ACHN (cell line): ENCODE measurements around the gene TSPEAR.
"Not testable (repeated sequence)": the region's sequence is repeated elsewhere in the genome, so short reads cannot be mapped to it uniquely, and the experiment has no call there.

Source experiments
- DNase-seq: peaks from one replicate; pipeline ENCODE4 v3.0.0-alpha.2; 2015
- in situ Hi-C: cut with HindIII; loops from 2 replicates; pipeline ENCODE4 v1.10.0; 2017; ENCODE audit warnings: low sequenced_read_pairs, low pct_ligation_motif_present, low pct_unique_long_range_greater_than_20kb

The TSPEAR gene

GRCh38 chr21:44666401-44667320, 44.7 kb downstream of the TSPEAR start, which contains the start of gene KRTAP12-2:
Gene KRTAP12-2, minus strand, starts transcription at chr21:44666927. Its CDS starts 41 bp downstream, at chr21:44666886.
- in situ Hi-C loops: no loop called here
- DNase-seq: no peak

DNA sequence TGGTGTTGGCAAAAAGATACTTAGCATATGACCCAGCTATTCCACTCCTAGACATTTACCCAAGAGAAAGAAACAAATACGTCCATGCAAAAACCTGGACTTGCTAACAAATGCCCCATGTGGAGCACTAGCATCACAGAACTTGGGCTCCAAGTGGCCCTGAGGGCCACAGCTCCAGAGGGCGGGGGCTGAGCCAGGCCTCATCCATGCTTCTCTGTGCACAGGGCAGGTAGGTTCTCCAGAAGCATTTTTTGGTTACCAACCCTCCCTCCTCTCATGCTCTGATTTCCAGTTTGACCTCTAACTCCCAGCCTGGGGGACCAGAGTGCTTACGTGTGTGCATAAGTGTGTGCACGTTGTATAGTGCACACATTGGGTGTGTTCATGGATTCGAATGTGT, 46.7 kb downstream of the TSPEAR start:
- no peak for DNase-seq
- in situ Hi-C loops: no loop called here

GRCh38 chr21:44661567-44661966, 49.8 kb downstream of the TSPEAR start:
- DNase-seq, in situ Hi-C loops: not testable (repeated sequence)

GRCh38 chr21:44658913-44659595, 52.3 kb downstream of the TSPEAR start:
- DNase-seq: no peak
- in situ Hi-C loops: no loop called here

DNA sequence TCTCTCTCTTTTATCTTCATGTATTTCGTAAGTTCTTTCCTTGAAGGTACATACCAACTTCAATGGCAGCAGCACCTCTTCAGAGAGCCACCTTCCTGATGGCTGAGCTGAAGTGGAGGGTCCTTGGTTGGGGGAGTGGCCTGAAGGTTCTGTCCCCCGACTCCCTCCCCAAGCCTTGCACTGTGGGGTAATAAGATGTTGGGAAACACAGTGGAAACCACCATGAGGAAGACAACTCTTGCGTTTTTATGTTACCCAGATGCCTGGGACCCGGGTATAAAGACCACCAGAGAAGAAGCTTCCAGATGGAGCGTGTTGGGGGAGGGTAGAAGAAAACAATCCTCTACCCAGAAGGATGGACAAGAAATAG, 52.8 kb downstream of the TSPEAR start:
- in situ Hi-C loops: no loop called here
- DNase-seq: no peak

GRCh38 chr21:44657635-44658540, 53.5 kb downstream of the TSPEAR start, which contains the start of gene KRTAP12-3:
Gene KRTAP12-3, plus strand, starts transcription at chr21:44657932. Its CDS starts 48 bp downstream, at chr21:44657980.
- DNase-seq: no peak
- in situ Hi-C loops: no loop called here

GRCh38 chr21:44656868-44657267, 54.5 kb downstream of the TSPEAR start:
- no peak for DNase-seq
- in situ Hi-C loops: no loop called here

GRCh38 chr21:44654576-44655175, 56.7 kb downstream of the TSPEAR start, which contains the start of gene KRTAP12-4:
Gene KRTAP12-4, minus strand, starts transcription at chr21:44654659. Its CDS starts 45 bp downstream, at chr21:44654614.
- DNase-seq: no peak
- in situ Hi-C loops: no loop called here

DNA sequence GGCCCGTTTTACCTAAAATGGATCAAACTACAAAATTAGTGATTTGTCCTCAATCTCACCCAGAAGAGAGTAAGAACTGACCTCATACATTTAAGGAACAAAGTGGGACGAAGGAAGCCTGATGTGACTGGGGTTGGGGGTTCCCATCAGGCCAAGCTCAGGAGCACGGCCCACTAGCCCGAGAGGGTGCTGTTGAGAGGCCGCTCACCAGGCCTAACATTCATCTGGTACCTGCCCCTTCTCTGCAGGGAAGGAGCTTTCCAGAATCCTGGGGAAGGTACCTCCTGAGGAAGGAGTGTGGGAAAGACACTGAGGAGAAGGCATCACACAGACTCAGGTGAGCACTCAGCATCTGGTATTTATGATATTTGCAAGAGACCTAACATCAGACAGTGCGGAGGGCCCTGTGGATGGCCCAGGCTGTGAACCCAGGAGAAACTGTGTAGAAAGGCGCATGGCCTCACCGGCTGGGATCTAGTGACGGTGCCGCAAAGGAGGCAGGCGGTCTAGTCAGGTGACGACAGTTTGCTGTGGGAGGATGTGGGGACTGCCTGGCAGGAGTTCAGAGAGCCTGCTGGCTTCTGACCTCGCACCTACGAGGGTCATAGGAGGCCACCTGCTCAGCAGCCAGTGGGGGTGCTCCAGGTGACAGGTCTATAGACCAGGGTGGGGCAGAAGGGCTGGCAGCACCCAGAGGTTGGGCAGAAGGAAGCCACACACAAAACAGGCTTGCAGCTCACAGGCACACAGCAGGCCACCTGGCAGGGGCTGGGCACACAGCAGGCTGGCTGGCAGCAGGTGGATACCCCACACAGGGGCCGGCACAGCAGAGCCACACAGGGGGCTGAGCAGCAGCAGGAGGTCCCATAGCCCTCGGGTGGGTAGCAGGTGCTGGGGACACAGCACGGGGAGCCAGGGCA, 57.5 kb downstream of the TSPEAR start:
- in situ Hi-C loops: no loop called here
- DNase-seq: no peak

DNA sequence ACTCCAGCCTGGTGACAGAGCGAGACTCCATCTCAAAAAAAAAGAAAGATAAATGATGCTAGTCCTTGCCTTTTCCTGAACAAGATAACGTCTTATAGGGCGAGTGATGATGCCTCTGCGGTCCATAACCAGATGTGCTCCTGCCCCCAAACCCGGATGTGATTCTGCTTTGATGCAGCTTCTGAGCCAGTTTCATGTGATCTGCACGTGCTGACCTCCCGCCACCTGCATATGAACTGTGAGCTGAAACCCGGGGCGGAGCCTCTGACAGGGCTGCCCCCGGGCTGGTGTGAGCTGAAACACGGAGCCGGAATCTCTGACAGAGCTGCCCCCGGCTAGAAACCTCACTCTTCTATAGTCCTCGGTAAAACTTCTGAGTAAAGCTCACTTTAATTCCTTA, 58.2 kb downstream of the TSPEAR start:
- DNase-seq: no peak

GRCh38 chr21:44650973-44651675, 60.2 kb downstream of the TSPEAR start:
- no peak for DNase-seq
- in situ Hi-C loops: no loop called here

More for the DNA sequence above, 58.2 kb downstream of the TSPEAR start:
- in situ Hi-C loops: no loop called here

- in situ Hi-C loops: no loop called here
- DNase-seq: no peak
These were observed 61.0 kb downstream of the TSPEAR start for GRCh38 chr21:44650265-44650972.

- DNase-seq: no peak
- in situ Hi-C loops: no loop called here
These were observed 61.8 kb downstream of the TSPEAR start for GRCh38 chr21:44649521-44650100.

DNA sequence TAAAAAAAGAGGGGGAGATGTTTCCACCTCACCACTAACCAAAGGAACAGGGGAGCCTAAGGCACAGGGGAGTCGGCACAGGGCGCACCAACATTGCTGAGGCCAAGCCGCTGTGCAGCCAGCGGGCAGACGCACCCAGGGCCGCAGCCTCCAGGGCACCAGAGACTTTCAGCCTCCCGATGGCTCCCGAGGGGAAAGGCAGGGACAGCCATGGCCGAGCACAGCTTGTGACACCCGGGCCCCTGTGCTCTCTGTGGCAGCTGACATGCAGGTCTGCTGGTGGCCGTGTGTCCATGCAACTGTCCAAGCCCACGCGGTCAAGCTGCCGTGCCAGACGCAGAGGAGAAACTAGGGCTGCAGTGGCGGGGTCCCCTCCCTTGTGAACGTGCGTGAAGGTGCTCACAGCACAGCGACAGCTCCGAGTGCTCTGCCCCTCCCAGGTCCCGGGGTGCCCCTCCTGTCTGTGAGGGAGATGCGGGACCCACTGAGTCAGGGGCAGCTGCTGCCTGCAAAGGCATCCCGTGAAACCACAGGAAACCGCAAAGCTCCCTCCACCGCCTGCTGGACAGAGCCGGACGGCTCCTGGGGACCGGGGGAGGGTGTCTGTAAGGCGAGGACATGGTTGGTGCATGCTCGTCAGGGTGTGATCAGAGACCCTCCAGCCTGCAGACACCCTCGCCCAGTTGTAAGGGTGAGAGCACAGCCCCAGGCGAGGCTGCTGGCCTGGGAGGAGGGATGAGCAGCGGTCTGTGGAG, 62.6 kb downstream of the TSPEAR start:
- no peak for DNase-seq
- in situ Hi-C loops: no loop called here

GRCh38 chr21:44647222-44647552, 64.2 kb downstream of the TSPEAR start:
- in situ Hi-C loops: no loop called here

More at GRCh38 chr21:44647222-44647552, 64.2 kb downstream of the TSPEAR start:
- DNase-seq: no peak
